Measurements from ENCODE around the gene MACROH2A1. TPM values are rescaled to one million over a fixed set of nuclear protein-coding genes. Genes with fewer than 3 reads are reported as not detected.

Gene MACROH2A1
- total RNA-seq, 1 donor from 2014 or later: 390 TPM

DNA sequence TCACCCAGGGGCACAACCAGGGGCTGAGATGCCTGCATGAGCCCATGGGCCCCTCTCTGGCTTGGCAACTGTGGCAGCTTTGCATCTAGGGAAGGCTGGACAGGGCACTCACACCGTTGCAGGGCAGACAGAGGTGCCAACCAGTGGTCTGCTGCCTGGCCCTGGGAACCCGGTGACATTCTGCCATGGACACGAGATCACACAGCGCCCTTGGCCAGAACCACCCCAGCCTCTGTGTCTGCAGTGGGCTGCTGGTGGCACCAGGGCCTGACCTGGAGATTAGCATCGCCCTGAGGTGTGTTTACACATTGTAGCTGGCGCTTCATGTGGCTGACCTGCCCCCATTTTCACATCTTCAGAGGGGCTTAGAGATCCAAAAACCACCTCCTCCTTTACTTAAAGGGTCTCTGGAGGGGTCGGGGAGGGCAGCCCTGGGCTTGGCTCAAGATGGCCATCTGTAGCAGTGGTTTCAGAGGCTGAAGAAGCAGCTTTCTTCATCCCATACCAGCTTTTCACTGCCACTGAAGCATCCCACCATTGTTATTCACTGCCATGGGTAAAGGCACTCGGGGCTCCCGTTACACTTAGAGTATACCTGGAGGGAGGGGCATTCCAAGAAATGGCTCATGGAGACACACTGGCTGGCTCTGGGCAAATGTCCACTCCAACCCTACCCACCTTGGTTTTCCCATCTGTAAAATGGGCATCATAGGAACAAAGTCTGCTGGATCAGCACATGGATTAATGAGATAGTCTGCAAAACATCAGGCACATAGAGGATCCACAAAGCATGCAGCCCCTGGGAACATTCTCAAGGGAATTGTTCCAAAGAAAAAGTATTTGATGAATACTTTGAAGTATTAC, 36.7 kb upstream of the MACROH2A1 start:
- no peak overlapping the region for H3K4me3 ChIP-seq (ENCODE audit: low read depth, low read length)
- DNase-seq (ENCODE audit: low read depth): no peak
- TF ChIP-seq, protein P1, sequence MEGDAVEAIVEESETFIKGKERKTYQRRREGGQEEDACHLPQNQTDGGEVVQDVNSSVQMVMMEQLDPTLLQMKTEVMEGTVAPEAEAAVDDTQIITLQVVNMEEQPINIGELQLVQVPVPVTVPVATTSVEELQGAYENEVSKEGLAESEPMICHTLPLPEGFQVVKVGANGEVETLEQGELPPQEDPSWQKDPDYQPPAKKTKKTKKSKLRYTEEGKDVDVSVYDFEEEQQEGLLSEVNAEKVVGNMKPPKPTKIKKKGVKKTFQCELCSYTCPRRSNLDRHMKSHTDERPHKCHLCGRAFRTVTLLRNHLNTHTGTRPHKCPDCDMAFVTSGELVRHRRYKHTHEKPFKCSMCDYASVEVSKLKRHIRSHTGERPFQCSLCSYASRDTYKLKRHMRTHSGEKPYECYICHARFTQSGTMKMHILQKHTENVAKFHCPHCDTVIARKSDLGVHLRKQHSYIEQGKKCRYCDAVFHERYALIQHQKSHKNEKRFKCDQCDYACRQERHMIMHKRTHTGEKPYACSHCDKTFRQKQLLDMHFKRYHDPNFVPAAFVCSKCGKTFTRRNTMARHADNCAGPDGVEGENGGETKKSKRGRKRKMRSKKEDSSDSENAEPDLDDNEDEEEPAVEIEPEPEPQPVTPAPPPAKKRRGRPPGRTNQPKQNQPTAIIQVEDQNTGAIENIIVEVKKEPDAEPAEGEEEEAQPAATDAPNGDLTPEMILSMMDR (conservative IDR thresholded peaks at IDR 0.05; ENCODE audit: low read depth, low read length): no peak

- TF ChIP-seq, protein P1 (conservative IDR thresholded peaks at IDR 0.05; ENCODE audit: low read depth, low read length): no peak
- no peak for DNase-seq (ENCODE audit: low read depth)
- no peak overlapping the region for H3K4me3 ChIP-seq (ENCODE audit: low read depth, low read length)
Observed at GRCh38 chr5:135434591-135435466, 35.8 kb upstream of the MACROH2A1 start.

GRCh38 chr5:135433681-135434426, 34.8 kb upstream of the MACROH2A1 start:
- DNase-seq (ENCODE audit: low read depth): no peak
- TF ChIP-seq, protein P1 (conservative IDR thresholded peaks at IDR 0.05; ENCODE audit: low read depth, low read length): no peak
- H3K4me3 ChIP-seq (ENCODE audit: low read depth, low read length): no peak overlapping the region

- H3K4me3 ChIP-seq (ENCODE audit: low read depth, low read length): no peak overlapping the region
- no peak for DNase-seq (ENCODE audit: low read depth)
- TF ChIP-seq, protein P1 (conservative IDR thresholded peaks at IDR 0.05; ENCODE audit: low read depth, low read length): no peak
Observed at GRCh38 chr5:135432113-135432512, 33.1 kb upstream of the MACROH2A1 start.

GRCh38 chr5:135430135-135430437, 31.1 kb upstream of the MACROH2A1 start:
- DNase-seq (ENCODE audit: low read depth): no peak
- TF ChIP-seq, protein P1 (conservative IDR thresholded peaks at IDR 0.05; ENCODE audit: low read depth, low read length): no peak
- no peak overlapping the region for H3K4me3 ChIP-seq (ENCODE audit: low read depth, low read length)

DNA sequence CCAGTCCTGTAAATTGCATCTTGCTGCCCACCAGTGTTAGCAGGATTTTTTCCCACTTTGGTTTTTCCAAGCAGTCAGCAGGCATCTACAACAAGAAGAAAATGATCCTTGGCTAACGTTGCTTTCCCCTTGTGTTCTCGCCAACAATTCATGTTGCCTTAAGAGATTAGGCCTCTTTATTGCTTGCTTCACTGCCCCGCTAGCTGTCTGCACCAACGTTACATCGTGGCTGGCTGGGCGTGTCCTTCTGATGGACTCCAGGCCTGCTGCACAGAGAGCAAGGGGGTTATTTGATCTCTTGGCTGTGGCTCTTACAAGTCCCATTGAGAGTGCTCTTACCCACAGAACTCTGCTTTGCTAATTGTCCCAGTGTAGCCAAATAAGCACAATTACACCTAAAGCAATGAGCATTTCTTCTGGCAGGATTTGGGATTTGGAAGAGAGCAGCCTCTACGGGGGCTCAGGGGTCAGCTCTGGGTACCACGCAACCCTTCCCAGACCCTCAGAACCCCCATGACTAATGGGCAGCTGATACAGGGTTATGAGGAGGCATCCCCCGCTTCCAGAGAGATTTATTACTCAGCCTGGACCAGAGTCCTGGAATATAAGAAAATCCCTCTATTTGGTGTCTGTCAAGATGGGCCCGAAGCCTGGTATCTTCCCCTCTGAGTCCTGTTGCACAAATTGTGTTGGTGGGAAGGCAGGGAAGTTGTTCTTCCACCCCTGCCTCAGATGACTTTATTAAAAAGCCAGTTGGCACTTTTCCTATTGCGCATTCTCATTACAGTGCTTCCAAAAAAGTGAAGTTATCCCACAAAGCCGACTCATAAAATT, 30.5 kb upstream of the MACROH2A1 start:
- TF ChIP-seq, protein P1 (conservative IDR thresholded peaks at IDR 0.05; ENCODE audit: low read depth, low read length): no peak
- DNase-seq (ENCODE audit: low read depth): no peak

More for the DNA sequence above, 30.5 kb upstream of the MACROH2A1 start:
- H3K4me3 ChIP-seq (ENCODE audit: low read depth, low read length): no peak overlapping the region
